Lung (tissue), 12 donors: ENCODE data around the gene ZDHHC13. TPM values are rescaled to one million over a fixed set of nuclear protein-coding genes. Genes with fewer than 3 reads are reported as not detected.

Experiments used
- ATAC-seq: fragments of 200-7000 bp; cut with Tn5 transposase; one replicate; pipeline ENCODE4 v1.9.1; 2020; ENCODE audit warnings: moderate number of reproducible peaks; ENCODE audit not compliant: insufficient read depth, low FRiP score
- DNase-seq, 3 donors: peaks; one replicate each; pipeline ENCODE4 v3.0.0-alpha.2; 2013 to 2017
- H3K27ac ChIP-seq, 2 donors: one replicate each; pipeline ENCODE4 v1.5.1; 2013; ENCODE audit warnings: mild to moderate bottlenecking in 2 of 2, moderate library complexity in 2 of 2, control low read depth in 1 of 2, inconsistent platforms in 1 of 2, low read depth in 1 of 2, low read length in 1 of 2
- H3K27me3 ChIP-seq, 3 donors: one replicate each; pipeline ENCODE4 v1.5.1; 2013; ENCODE audit warnings: low read length in 2 of 3; ENCODE audit not compliant: control insufficient read depth in 3 of 3, insufficient read depth in 3 of 3
- H3K36me3 ChIP-seq, 4 donors: one replicate each; pipeline ENCODE4 v1.5.1; 2013; ENCODE audit warnings: low read length in 4 of 4, mild to moderate bottlenecking in 1 of 4, moderate library complexity in 1 of 4; ENCODE audit not compliant: control insufficient read depth in 4 of 4, insufficient read depth in 4 of 4
- H3K4me1 ChIP-seq, 5 donors: one replicate each; pipeline ENCODE4 v1.5.1; 2013; ENCODE audit warnings: low read length in 5 of 5, mild to moderate bottlenecking in 2 of 5, moderate library complexity in 1 of 5; ENCODE audit not compliant: control insufficient read depth in 5 of 5, insufficient read depth in 5 of 5
- H3K4me3 ChIP-seq: one replicate; pipeline ENCODE4 v1.5.1; 2013; ENCODE audit warnings: mild to moderate bottlenecking, control low read depth, moderate library complexity
- H3K9ac ChIP-seq, 2 donors: one replicate each; pipeline ENCODE4 v1.5.1; 2013; ENCODE audit warnings: low read length in 2 of 2, control low read depth in 1 of 2; ENCODE audit not compliant: insufficient read depth in 1 of 2
- H3K9me3 ChIP-seq, 4 donors: one replicate each; pipeline ENCODE4 v1.5.1; 2013; ENCODE audit warnings: low read length in 3 of 4, mild to moderate bottlenecking in 1 of 4, moderate library complexity in 1 of 4; ENCODE audit not compliant: control insufficient read depth in 4 of 4, insufficient read depth in 3 of 4
- CTCF ChIP-seq: IDR thresholded peaks from 2 replicates; pipeline ENCODE4 v1.5.1; 2012; ENCODE audit warnings: mild to moderate bottlenecking; ENCODE audit errors: control extremely low read depth, extremely low read depth
- WGBS, 2 donors: extraction: QIAGEN DNeasy Blood & Tissue Kit; methylation state at CpG; one replicate each; pipeline ENCODE4 v1.1.7; 2013; 5-methylcytosine and 5-hydroxymethylcytosine counted together
- polyA plus RNA-seq, 2 donors: library from polyadenylated mRNA; stranded (reverse); fragments of 200-250 nt; gene quantifications; one replicate each; pipeline ENCODE4 v1.2.1, GENCODE V29; 2013
- total RNA-seq, 2 donors: library from RNA; depleted of rRNA in 1 of 2; stranded (reverse); fragments of >200 nt in 1 of 2; gene quantifications; one replicate each; pipeline ENCODE4 v1.2.1, GENCODE V29; 2014 to 2021
- donor health status: control.
- donor health status: control.
- donor health status: Bipolar disorder and iron deficiency.
- donor health status: healthy.
- donor health status: DM: yes; HTN: yes; CAD: no.

ZDHHC13 gene
- total and polyA plus RNA-seq, 4 donors: 10.6 to 20.0 (median 12.4) TPM

DNA sequence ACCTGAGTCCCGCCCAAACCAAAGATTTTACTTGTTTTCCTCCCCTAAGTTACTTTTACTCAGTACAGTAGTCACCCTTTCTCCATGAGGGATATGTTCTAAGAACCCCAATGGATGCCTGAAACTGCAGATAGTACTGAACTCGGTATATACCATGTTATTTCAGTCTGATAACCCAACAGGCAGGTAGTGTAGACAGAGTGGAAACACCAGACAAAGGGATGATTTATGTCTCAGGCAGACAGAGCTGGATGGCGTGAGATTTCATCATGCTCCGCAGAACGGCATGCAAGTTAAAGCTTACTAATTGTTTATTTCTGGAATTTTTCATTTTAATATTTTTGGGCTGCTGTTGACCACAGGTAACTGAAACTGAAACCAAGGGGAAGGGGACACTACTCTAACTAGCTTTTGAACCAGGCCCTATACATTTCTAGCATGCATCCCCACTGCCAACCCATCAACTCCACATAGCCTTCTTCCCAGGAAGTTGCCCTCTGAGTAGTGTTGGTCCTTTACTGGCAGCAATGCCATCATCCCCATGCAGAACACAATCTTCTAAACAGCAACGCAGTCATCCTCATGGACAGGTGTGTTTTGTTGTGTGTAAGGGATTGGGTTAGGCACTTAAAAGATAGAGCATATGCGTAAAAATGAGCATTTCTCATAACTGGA is 57.1 kb downstream of the ZDHHC13 start:
- Histone ChIP-seq H3K4me3 (no peak overlapping the region), H3K36me3 (peaks cover 6 to 8% (median 7%) of the 10 kb centered on the region in 4 donors), H3K27ac (peak overlapping the region in 1 of 2 donors; percentile 49), H3K4me1 (peaks cover 0 to 12% (median 5%) of the 10 kb centered on the region in 5 donors), H3K9me3 (no peaks in the 10 kb centered on the region), H3K9ac (no peak overlapping the region), H3K27me3 (no peaks in the 10 kb centered on the region)
- 96% methylated on average over 7 of the region's 7 CpGs for WGBS, 2 donors
- ATAC-seq (no peak), DNase-seq (no peak)
- no peak for TF ChIP-seq CTCF

DNA sequence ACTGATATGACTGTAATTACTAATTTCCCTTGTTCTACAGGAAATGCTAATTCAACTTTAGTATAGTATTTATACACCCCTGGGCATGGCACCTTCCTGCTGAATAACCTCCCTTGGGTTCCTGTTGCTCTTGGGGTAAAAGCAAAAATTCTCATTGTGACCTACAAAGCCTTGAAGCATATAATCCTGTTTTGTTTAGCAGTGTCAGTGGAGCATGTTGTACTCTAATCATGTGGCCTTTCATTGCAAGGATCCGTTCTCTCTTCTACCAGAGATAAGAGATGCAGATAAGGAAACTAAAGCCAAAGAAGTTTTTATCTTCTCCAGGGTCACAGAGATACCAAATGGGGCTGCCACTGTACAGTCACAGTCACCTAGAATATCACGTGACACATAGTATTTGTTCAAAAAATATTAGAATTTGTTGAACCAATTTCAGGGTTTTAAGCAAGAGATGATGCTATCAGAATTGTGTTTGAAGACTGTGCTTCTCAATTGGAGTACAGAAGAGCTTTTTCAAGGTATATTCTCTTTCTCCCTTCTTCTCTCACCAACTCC is 59.7 kb downstream of the ZDHHC13 start:
- Histone ChIP-seq H3K9me3 (no peaks in the 10 kb centered on the region), H3K36me3 (peaks cover 3 to 6% (median 5%) of the 10 kb centered on the region in 4 donors), H3K4me3 (no peak overlapping the region), H3K9ac (no peak overlapping the region), H3K4me1 (peaks cover 0 to 12% (median 0%) of the 10 kb centered on the region in 5 donors), H3K27me3 (no peaks in the 10 kb centered on the region), H3K27ac (no peak overlapping the region)
- no peak for TF ChIP-seq CTCF
- no peak for DNase-seq
- WGBS, 2 donors: 77 to 88% methylated on average over 2 of the region's 2 CpGs
- no peak for ATAC-seq

DNA sequence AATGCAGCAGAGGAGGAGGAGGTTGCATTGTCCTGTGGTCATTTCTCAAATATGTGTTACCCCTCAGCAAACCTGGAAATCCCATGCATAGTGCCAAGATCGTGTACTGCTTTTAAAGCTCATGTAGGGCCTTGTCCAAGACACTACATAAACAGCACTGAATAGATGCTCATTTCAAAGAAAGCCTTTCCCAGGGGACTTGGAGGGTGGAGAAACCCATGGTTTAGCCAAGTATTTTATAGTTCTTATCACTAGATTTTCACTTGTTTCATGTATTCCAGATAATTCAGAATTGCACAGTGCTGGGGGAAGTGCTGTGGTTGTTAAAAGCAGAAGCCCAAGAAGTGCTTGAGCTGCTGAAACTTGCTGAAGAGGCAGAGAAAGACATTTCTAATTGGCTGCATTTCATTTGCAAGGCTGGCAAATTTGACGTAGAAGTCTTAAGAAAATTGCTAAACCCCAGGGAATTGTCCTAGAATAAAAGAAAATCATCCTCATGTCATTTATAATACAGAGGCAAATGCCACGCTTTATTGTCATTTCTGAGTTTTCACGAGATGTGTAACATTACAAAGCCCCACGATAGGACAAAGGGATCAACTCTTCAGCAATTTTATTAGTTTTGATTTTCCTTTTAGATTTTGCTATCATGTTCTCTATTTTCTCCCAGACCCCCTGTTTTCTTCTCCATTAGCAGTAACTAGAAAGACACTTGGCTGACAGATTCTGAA is 64.7 kb downstream of the ZDHHC13 start:
- DNase-seq (peak in 1 of 3 donors; percentile 10), ATAC-seq (no peak)
- 68 to 79% methylated on average over 5 of the region's 5 CpGs for WGBS, 2 donors
- Histone ChIP-seq H3K9ac (no peak overlapping the region), H3K36me3 (peaks cover 0 to 9% (median 3%) of the 10 kb centered on the region in 4 donors), H3K27me3 (no peaks in the 10 kb centered on the region), H3K4me3 (no peak overlapping the region), H3K4me1 (no peaks in the 10 kb centered on the region), H3K9me3 (peaks cover 0 to 3% (median 0%) of the 10 kb centered on the region in 4 donors), H3K27ac (no peak overlapping the region)
- no peak for TF ChIP-seq CTCF
